GM12891 (cell line): ENCODE measurements around the gene CACTIN.

ENCODE experiments used
- PAX5 ChIP-seq: IDR thresholded peaks from 2 replicates; pipeline ENCODE4 v1.6.1; 2011; ENCODE audit warnings: low read length, moderate library complexity, mild to moderate bottlenecking; ENCODE audit not compliant: insufficient read depth, severe bottlenecking
- POLR2A ChIP-seq: IDR thresholded peaks from 2 replicates; pipeline ENCODE4 v1.6.1; 2011; ENCODE audit warnings: low read depth, low read length, control low read depth
- POLR2AphosphoS5 ChIP-seq: IDR thresholded peaks from 2 replicates; pipeline ENCODE4 v1.6.1; 2011; ENCODE audit warnings: low read depth, low read length, control low read depth
- POU2F2 ChIP-seq: IDR thresholded peaks from 2 replicates; pipeline ENCODE4 v1.6.1; 2011; ENCODE audit warnings: low read depth, mild to moderate bottlenecking, control low read depth, low read length, moderate library complexity
- SPI1 ChIP-seq: IDR thresholded peaks from 2 replicates; pipeline ENCODE4 v1.6.1; 2011; ENCODE audit warnings: low read depth, low read length, control low read depth
- TAF1 ChIP-seq: IDR thresholded peaks from 2 replicates; pipeline ENCODE4 v1.6.1; 2011; ENCODE audit warnings: low read depth, low read length, control low read depth

- TF ChIP-seq SPI1 (no peak), POLR2AphosphoS5 (no peak), TAF1 (no peak), POU2F2 (no peak), POLR2A (no peak), PAX5 (no peak)
These were observed 15.6 kb downstream of the CACTIN start for GRCh38 chr19:3610745-3611717.
